Smooth muscle cell (in vitro differentiated cells): ENCODE results near the gene IRF2BPL. TPM values are rescaled to one million over a fixed set of nuclear protein-coding genes. Genes with fewer than 3 reads are reported as not detected.

Experiments
- DNase-seq: peaks from one replicate; lab custom pipeline; 2025; ENCODE audit not compliant: unreplicated experiment; lab: John Stamatoyannopoulos, UW
- H2AFZ ChIP-seq: fragments of 200-600 bp; sonication (generic); 2 replicates; pipeline ENCODE4 v1.6.0; 2016; ENCODE audit warnings: antibody characterized with exemption, low read depth, mild to moderate bottlenecking
- H3F3A ChIP-seq: fragments of 200-600 bp; sonication (generic); 2 replicates; pipeline ENCODE4 v1.6.0; 2017; ENCODE audit warnings: antibody characterized with exemption, low read depth
- H3K27ac ChIP-seq: fragments of 200-600 bp; sonication (generic); 2 replicates; pipeline ENCODE4 v1.5.1; 2016; ENCODE audit warnings: low read depth, mild to moderate bottlenecking
- H3K27me3 ChIP-seq: fragments of 200-600 bp; sonication (generic); 2 replicates; pipeline ENCODE4 v1.6.1; 2016; ENCODE audit warnings: low read depth, mild to moderate bottlenecking
- H3K36me3 ChIP-seq: fragments of 200-600 bp; sonication (generic); 2 replicates; pipeline ENCODE4 v1.5.1; 2016; ENCODE audit warnings: low read depth
- H3K4me1 ChIP-seq: fragments of 200-600 bp; sonication (generic); 2 replicates; pipeline ENCODE4 v1.5.1; 2016; ENCODE audit warnings: low read depth
- H3K4me2 ChIP-seq: fragments of 200-600 bp; sonication (generic); 2 replicates; pipeline ENCODE4 v1.6.0; 2016; ENCODE audit warnings: mild to moderate bottlenecking
- H3K4me3 ChIP-seq: fragments of 200-600 bp; sonication (generic); 2 replicates; pipeline ENCODE4 v1.5.1; 2016; ENCODE audit warnings: mild to moderate bottlenecking
- H3K79me2 ChIP-seq: fragments of 200-600 bp; sonication (generic); 2 replicates; pipeline ENCODE4 v1.6.0; 2016; ENCODE audit warnings: low read depth, mild to moderate bottlenecking
- H3K9ac ChIP-seq: fragments of 200-600 bp; sonication (generic); 2 replicates; pipeline ENCODE4 v1.6.0; 2016; ENCODE audit warnings: low read depth
- H3K9me3 ChIP-seq: fragments of 200-600 bp; sonication (generic); replicated peaks from 2 replicates; pipeline ENCODE4 v1.5.1; 2016; ENCODE audit warnings: low read depth
- H4K20me1 ChIP-seq: fragments of 200-600 bp; sonication (generic); 2 replicates; pipeline ENCODE4 v1.6.0; 2016; ENCODE audit warnings: low read depth
- CTCF ChIP-seq: fragments of 200-600 bp; sonication (generic); IDR thresholded peaks from 2 replicates; pipeline ENCODE4 v1.5.1; 2017; ENCODE audit warnings: borderline replicate concordance, mild to moderate bottlenecking, antibody characterized with exemption; ENCODE audit not compliant: insufficient read depth, poor library complexity, severe bottlenecking
- WGBS: methylation state at CpG from one replicate; pipeline ENCODE4 v1.1.7; 2016; ENCODE audit warnings: low lambda C conversion rate; 5-methylcytosine and 5-hydroxymethylcytosine counted together
- polyA plus RNA-seq: library from polyadenylated mRNA; unstranded; fragments of >200 nt; fragmentation: Nextera tagmentation; extraction: Ambion mirVana; gene quantifications from 2 replicates; pipeline ENCODE4 v1.2.1, GENCODE V29; 2016
- total RNA-seq: library from RNA; depleted of rRNA; stranded (reverse); fragments of >200 nt; gene quantifications from 2 replicates; pipeline ENCODE4 v1.2.3, GENCODE V29; 2014

Gene IRF2BPL
- total and polyA plus RNA-seq, 2 experiments from 2014 or later = 33.9 to 66.3 TPM

GRCh38 chr14:76981670-76982069 is 46.8 kb downstream of the IRF2BPL start:
- Histone ChIP-seq H3K36me3 (no peaks in the 10 kb centered on the region), H2AFZ (no peak overlapping the region), H3K4me1 (peaks cover 17% of the 10 kb centered on the region), H4K20me1 (no peaks in the 10 kb centered on the region), H3K79me2 (no peaks in the 10 kb centered on the region), H3K27me3 (no peaks in the 10 kb centered on the region), H3K9ac (no peak overlapping the region), H3K4me2 (no peak overlapping the region), H3K9me3 (no peaks in the 10 kb centered on the region), H3F3A (peaks cover 6% of the 10 kb centered on the region), H3K27ac (no peak overlapping the region), H3K4me3 (no peak overlapping the region)
- DNase-seq = no peak
- 100% methylated on average over 1 of the region's 1 CpG for WGBS
- no peak for TF ChIP-seq CTCF

- WGBS = 36% methylated on average over 11 of the region's 15 CpGs
- DNase-seq = peak; percentile 55
These were observed 50.5 kb downstream of the IRF2BPL start for GRCh38 chr14:76977793-76978720.

GRCh38 chr14:76976240-76977005 is 52.1 kb downstream of the IRF2BPL start:
- H2AFZ ChIP-seq = no peak overlapping the region
- H3K79me2 ChIP-seq = no peaks in the 10 kb centered on the region
- no peak for DNase-seq
- no peaks in the 10 kb centered on the region for H4K20me1 ChIP-seq
- no peaks in the 10 kb centered on the region for H3K36me3 ChIP-seq
- no peak overlapping the region for H3K4me3 ChIP-seq
- H3K9me3 ChIP-seq = no peaks in the 10 kb centered on the region
- no peaks in the 10 kb centered on the region for H3K27me3 ChIP-seq
- H3K27ac ChIP-seq = peak overlapping the region; percentile 83
- H3F3A ChIP-seq = no peaks in the 10 kb centered on the region
- H3K4me1 ChIP-seq = no peaks in the 10 kb centered on the region
- WGBS = 69% methylated on average over 7 of the region's 7 CpGs
- H3K9ac ChIP-seq = no peak overlapping the region
- H3K4me2 ChIP-seq = no peak overlapping the region
- TF ChIP-seq CTCF = no peak

More at GRCh38 chr14:76977793-76978720, 50.5 kb downstream of the IRF2BPL start:
- no peak overlapping the region for H2AFZ ChIP-seq
- no peaks in the 10 kb centered on the region for H4K20me1 ChIP-seq
- H3K9ac ChIP-seq = peak overlapping the region; percentile 72
- no peaks in the 10 kb centered on the region for H3F3A ChIP-seq
- no peaks in the 10 kb centered on the region for H3K4me1 ChIP-seq
- H3K36me3 ChIP-seq = no peaks in the 10 kb centered on the region
- peak overlapping the region; percentile 14 for H3K4me2 ChIP-seq
- peak overlapping the region; percentile 83 for H3K27ac ChIP-seq
- no peaks in the 10 kb centered on the region for H3K79me2 ChIP-seq
- H3K9me3 ChIP-seq = no peaks in the 10 kb centered on the region
- H3K27me3 ChIP-seq = no peaks in the 10 kb centered on the region
- H3K4me3 ChIP-seq = no peak overlapping the region
- no peak for TF ChIP-seq CTCF
